Measurements from ENCODE around the gene PPM1J. TPM values are rescaled to one million over a fixed set of nuclear protein-coding genes. Genes with fewer than 3 reads are reported as not detected.

The PPM1J gene
- total and polyA plus RNA-seq, 2 of the 8 experiments (the other 6 are each of a cell fraction or from before 2014, with no cell fraction given) = 19.4 to 31.6 TPM

- no peak overlapping the region for H4K5ac ChIP-seq (ENCODE audit: insufficient read length, low read depth, low read length)
- no peak for TF ChIP-seq BCL11A (IDR thresholded peaks at IDR 0.05; ENCODE audit: low read depth in 2 of 2, low read length in 2 of 2)
- no peak for TF ChIP-seq TAF7 (optimal IDR thresholded peaks at IDR 0.05; ENCODE audit: borderline replicate concordance, low read depth, low read length)
- no peak for TF ChIP-seq SAP30 (IDR thresholded peaks at IDR 0.05; ENCODE audit: insufficient read depth, insufficient replicate concordance, low read length)
- TF ChIP-seq TCF12 (IDR thresholded peaks at IDR 0.05; ENCODE audit: low read depth, low read length) = no peak
- no peak for TF ChIP-seq GTF2F1 (IDR thresholded peaks at IDR 0.05; ENCODE audit: borderline replicate concordance, low read depth, low read length)
- TF ChIP-seq EP300 (IDR thresholded peaks at IDR 0.05; ENCODE audit: borderline replicate concordance in 1 of 2, low read depth in 2 of 2, low read length in 2 of 2) = no peak
- no peak for TF ChIP-seq CHD2 (IDR thresholded peaks at IDR 0.05; ENCODE audit: low read length)
- TF ChIP-seq YY1 (IDR thresholded peaks at IDR 0.05; ENCODE audit: low read depth, low read length) = no peak
- TF ChIP-seq RXRA (IDR thresholded peaks at IDR 0.05; ENCODE audit: insufficient read depth, low read depth, low read length) = no peak
- TF ChIP-seq RAD21 (IDR thresholded peaks at IDR 0.05 in 1 of 2, conservative IDR thresholded peaks at IDR 0.05 in 1 of 2; ENCODE audit: low read depth in 2 of 2, low read length in 2 of 2) = peak in 1 of 2 experiments; percentile 40; a peak in 2 of 4 replicates
Measured at GRCh38 chr1:112727716-112728115, 12.6 kb upstream of the PPM1J start.

More at GRCh38 chr1:112727716-112728115, 12.6 kb upstream of the PPM1J start:
- Histone ChIP-seq H3K18ac (ENCODE audit: extremely low read depth, low read length) (no peak overlapping the region), H3K27ac (ENCODE audit: low read depth, low read length) (no peak overlapping the region), H3K4me1 (replicated peaks in 1 of 4; ENCODE audit: control insufficient read depth in 3 of 4, insufficient read depth in 4 of 4, low read length in 3 of 4) (peaks cover 8 to 12% (median 10%) of the 10 kb centered on the region in 4 experiments), H3K4me2 (ENCODE audit: insufficient read depth in 1 of 2, low read depth in 2 of 2, low read length in 2 of 2) (no peak overlapping the region), H2AK5ac (ENCODE audit: low read depth, low read length) (no peak overlapping the region), H3K9me3 (ENCODE audit: insufficient read depth in 2 of 2, low read depth in 1 of 2, low read length in 1 of 2) (peaks cover 0 to 4% of the 10 kb centered on the region in 2 experiments; a peak in 1 of 4 replicates), H4K91ac (replicated peaks; ENCODE audit: insufficient read length, low read length) (no peak overlapping the region), H2BK15ac (ENCODE audit: low read length) (no peak overlapping the region), H2BK120ac (replicated peaks; ENCODE audit: low read depth, low read length) (no peak overlapping the region), H3K4me3 (ENCODE audit: extremely low read depth in 1 of 4, insufficient read depth in 2 of 4, low read depth in 3 of 4, low read length in 4 of 4) (no peak overlapping the region), H4K8ac (ENCODE audit: extremely low read depth, insufficient read depth, low read length) (no peak overlapping the region), H4K20me1 (replicated peaks in 1 of 2; ENCODE audit: control insufficient read depth in 1 of 2, insufficient read depth in 2 of 2, low read length in 2 of 2) (no peaks in the 10 kb centered on the region), H2AFZ (ENCODE audit: low read length) (no peak overlapping the region), H3K23me2 (ENCODE audit: low read depth, low read length) (peaks cover 2% of the 10 kb centered on the region; the same call in 1 of the 2 replicates), H3K14ac (ENCODE audit: insufficient read length) (no peak overlapping the region), H3K27me3 (replicated peaks in 1 of 4; ENCODE audit: control insufficient read depth in 3 of 4, extremely low read depth in 1 of 4, insufficient read depth in 3 of 4, low read length in 3 of 4) (peaks cover 0 to 16% (median 8%) of the 10 kb centered on the region in 4 experiments; a peak in 3 of 7 replicates), H2BK12ac (ENCODE audit: low read depth, low read length) (no peak overlapping the region), H3K79me2 (ENCODE audit: control insufficient read depth in 1 of 2, insufficient read depth in 2 of 2, low read length in 2 of 2) (no peaks in the 10 kb centered on the region), H3K56ac (replicated peaks; ENCODE audit: insufficient read length, low read depth, low read length) (no peak overlapping the region), H3K36me3 (ENCODE audit: control insufficient read depth in 2 of 4, insufficient read depth in 4 of 4, low read length in 3 of 4) (no peaks in the 10 kb centered on the region), H2BK20ac (ENCODE audit: low read length) (no peak overlapping the region), H3K23ac (ENCODE audit: insufficient read length) (no peak overlapping the region), H3K4ac (replicated peaks; ENCODE audit: insufficient read length, low read depth, low read length) (no peak overlapping the region), H3K79me1 (ENCODE audit: low read depth, low read length) (no peaks in the 10 kb centered on the region), H3K9ac (replicated peaks in 1 of 4; ENCODE audit: extremely low read depth in 1 of 4, low read depth in 3 of 4, low read length in 3 of 4) (no peak overlapping the region), H2BK5ac (ENCODE audit: low read depth, low read length) (no peak overlapping the region)
- CTCF ChIA-PET (ENCODE audit: partially characterized antibody) = interaction anchor here (0.9 to 3.9 kb wide), 7 partner anchors 8 to 345 kb away, joined by 3 to 31 read pairs (median 4); partner anchors contain the start of genes LRIG2 and PPM1J
- DNase-seq (ENCODE audit: low read depth in 1 of 2, low spot score in 2 of 2) (no peak), FAIRE-seq (no peak)
- POLR2A ChIA-PET (ENCODE audit: partially characterized antibody) = interaction anchor here (1.0 to 1.4 kb wide), 2 partner anchors 76 to 81 kb away, joined by 3 to 5 read pairs; no protein-coding TSS in a partner anchor
- WGBS, 2 experiments (ENCODE audit: extremely low coverage in 1 of 2, insufficient coverage in 1 of 2, insufficient read length in 1 of 2, insufficient replicate concordance in 2 of 2, low coverage in 1 of 2, low lambda C conversion rate in 2 of 2, missing lambda C conversion rate in 1 of 2) = 55% methylated on average over 2 of the region's 2 CpGs; no CpG with 5 or more reads in 1 of the 2 experiments

Data from H1 (cell line).